MCF 10A (cell line): ENCODE measurements around the gene C11orf65. TPM values are rescaled to one million over a fixed set of nuclear protein-coding genes. Genes with fewer than 3 reads are reported as not detected.

Experiments used
- BruUV-seq: library from RNA; stranded (reverse); fragments of 400-500 nt; replicated peaks from 2 replicates; lab custom pipeline; 2021; lab: Mats Ljungman, UMichigan
- CTCF ChIA-PET: fragments of 300-600 bp; sonication (Branson Sonifier 250); formaldehyde crosslinking; extraction: SDS; loops from one replicate; lab custom pipeline; 2021; ENCODE audit warnings: antibody characterized with exemption, inconsistent platforms; lab: Yijun Ruan, JAX
- POLR2A ChIA-PET: fragments of 300-600, 350-650 bp; sonication (Branson Sonifier 250); formaldehyde crosslinking; extraction: SDS; loops from one replicate; lab custom pipeline; 2020; ENCODE audit warnings: antibody characterized with exemption, inconsistent platforms; lab: Yijun Ruan, JAX
- DNase-seq: peaks from one replicate; pipeline ENCODE4 v3.0.0-alpha.2; 2018; ENCODE audit not compliant: unreplicated experiment
- H3K27ac Mint-ChIP-seq: one replicate; pipeline ENCODE4 v1.8.0; 2022; ENCODE audit warnings: mild to moderate bottlenecking, low read depth, mixed read lengths; ENCODE audit not compliant: unreplicated experiment
- H3K27me3 Mint-ChIP-seq: one replicate; pipeline ENCODE4 v1.8.0; 2022; ENCODE audit warnings: mixed read lengths; ENCODE audit not compliant: insufficient read depth, unreplicated experiment
- H3K36me3 Mint-ChIP-seq: one replicate; pipeline ENCODE4 v1.8.0; 2022; ENCODE audit warnings: mild to moderate bottlenecking, moderate library complexity, mixed read lengths; ENCODE audit not compliant: insufficient read depth, unreplicated experiment
- H3K4me1 Mint-ChIP-seq: one replicate; pipeline ENCODE4 v1.8.0; 2022; ENCODE audit warnings: mixed read lengths; ENCODE audit not compliant: insufficient read depth, unreplicated experiment
- H3K4me3 Mint-ChIP-seq: one replicate; pipeline ENCODE4 v1.8.0; 2022; ENCODE audit warnings: mild to moderate bottlenecking, moderate library complexity, mixed read lengths; ENCODE audit not compliant: unreplicated experiment
- H3K9me3 Mint-ChIP-seq: one replicate; pipeline ENCODE4 v1.8.0; 2022; ENCODE audit warnings: mixed read lengths; ENCODE audit not compliant: unreplicated experiment
- intact Hi-C: fragments of 100-400 bp; cut with micrococcal nuclease; formaldehyde crosslinking; loops from 2 replicates; pipeline ENCODE4 v1.14.1; 2022
- total RNA-seq: library from RNA; stranded (reverse); gene quantifications from 2 replicates; pipeline ENCODE4 v1.2.3, GENCODE V29; 2022
- TF ChIP-seq, protein P1 (sequence below): fragments of 200-600 bp; IDR thresholded peaks from one replicate; pipeline ENCODE4 v1.8.0; 2022; ENCODE audit warnings: antibody characterized with exemption, mild to moderate bottlenecking; ENCODE audit not compliant: unreplicated experiment

Gene C11orf65
- total RNA-seq, 1 experiment from 2014 or later, result 1.4 TPM

DNA sequence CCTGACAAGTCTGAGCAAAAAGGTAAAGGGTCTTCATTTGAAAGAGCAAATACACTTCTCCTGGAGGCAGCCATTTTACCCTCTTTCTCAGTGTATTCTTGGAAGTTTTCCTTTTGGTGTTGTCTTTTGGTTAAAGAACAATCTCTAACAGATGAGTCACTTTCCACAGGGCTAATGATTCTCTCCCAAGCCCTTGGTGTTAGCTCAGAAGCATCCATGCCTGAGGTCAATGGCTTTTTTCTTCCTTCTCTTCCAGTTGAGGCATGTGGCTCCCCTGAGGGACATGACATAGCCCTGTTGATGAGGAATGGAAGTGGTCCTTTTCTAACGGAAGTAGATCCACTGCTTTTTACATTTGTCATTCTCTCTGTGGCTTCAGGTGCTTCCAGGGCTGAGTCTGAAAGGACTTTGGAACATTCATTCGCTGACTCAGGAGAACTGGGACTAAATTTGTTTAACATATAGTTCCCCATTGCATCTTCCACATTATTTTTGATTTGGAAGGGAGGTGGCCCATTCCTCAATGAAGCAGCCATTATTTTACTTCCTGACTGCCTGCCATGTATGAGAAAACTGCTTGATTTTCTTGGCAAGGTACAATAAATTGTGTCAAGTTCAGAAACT, 44.6 kb upstream of the C11orf65 start:
- Mint-ChIP-seq H3K27ac (no peak overlapping the region), H3K4me3 (no peak overlapping the region), H3K9me3 (no peaks in the 10 kb centered on the region), H3K4me1 (peaks cover 10% of the 10 kb centered on the region), H3K36me3 (peaks cover 24% of the 10 kb centered on the region), H3K27me3 (no peaks in the 10 kb centered on the region)
- peak; percentile 24 for DNase-seq
- ChIA-PET POLR2A (no interaction called here), CTCF (no interaction called here)
- TF ChIP-seq, protein P1, sequence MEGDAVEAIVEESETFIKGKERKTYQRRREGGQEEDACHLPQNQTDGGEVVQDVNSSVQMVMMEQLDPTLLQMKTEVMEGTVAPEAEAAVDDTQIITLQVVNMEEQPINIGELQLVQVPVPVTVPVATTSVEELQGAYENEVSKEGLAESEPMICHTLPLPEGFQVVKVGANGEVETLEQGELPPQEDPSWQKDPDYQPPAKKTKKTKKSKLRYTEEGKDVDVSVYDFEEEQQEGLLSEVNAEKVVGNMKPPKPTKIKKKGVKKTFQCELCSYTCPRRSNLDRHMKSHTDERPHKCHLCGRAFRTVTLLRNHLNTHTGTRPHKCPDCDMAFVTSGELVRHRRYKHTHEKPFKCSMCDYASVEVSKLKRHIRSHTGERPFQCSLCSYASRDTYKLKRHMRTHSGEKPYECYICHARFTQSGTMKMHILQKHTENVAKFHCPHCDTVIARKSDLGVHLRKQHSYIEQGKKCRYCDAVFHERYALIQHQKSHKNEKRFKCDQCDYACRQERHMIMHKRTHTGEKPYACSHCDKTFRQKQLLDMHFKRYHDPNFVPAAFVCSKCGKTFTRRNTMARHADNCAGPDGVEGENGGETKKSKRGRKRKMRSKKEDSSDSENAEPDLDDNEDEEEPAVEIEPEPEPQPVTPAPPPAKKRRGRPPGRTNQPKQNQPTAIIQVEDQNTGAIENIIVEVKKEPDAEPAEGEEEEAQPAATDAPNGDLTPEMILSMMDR, result no peak
- no TSS peak for BruUV-seq
- intact Hi-C loops, result no loop called here

DNA sequence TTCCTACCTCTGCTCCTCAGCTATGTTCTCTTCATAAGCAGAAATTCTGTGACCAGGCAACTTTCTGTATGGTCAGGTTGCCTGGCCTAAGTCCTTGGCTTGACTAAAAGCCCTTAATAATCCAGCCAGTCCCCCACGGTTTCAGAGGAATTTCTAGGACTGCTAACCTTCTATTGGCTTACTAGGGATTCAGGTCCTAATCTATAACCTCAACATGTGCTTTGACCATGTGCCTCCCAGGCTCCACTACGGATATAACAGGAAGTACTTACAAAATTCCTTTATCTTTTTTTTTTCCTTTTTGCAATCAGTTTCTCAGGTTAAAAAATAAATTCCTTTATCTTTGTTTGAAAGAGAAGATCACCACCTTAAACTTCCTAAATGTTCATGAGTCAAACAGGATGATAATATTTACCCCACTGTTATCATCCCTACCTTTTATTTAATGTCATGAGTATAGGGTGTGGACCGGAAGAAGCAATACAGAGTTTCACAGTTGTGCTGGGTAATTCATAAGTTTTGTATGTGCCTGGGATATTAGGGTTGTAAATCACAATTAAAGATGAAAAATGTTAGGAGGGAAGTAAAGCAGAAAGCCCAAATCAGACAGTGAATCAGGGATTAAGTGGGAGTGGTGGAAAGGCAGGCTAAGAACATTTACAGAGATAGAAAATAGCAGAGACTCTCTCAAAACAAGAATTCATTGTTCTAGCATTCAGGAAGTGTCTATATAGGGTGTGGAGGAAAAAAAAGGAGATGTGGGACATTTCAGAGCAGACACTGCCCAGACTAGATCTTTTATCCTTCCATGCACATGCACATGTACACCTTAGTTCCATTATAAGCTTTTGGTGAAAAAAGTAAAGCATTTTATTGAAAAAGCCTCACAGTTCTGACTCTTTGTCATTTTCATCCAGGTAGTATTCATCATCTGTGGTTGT, 41.6 kb upstream of the C11orf65 start:
- DNase-seq, result no peak
- ChIA-PET POLR2A (no interaction called here), CTCF (no interaction called here)
- intact Hi-C loops, result no loop called here
- H3K4me3 Mint-ChIP-seq, result no peak overlapping the region
- H3K4me1 Mint-ChIP-seq, result peaks cover 10% of the 10 kb centered on the region
- BruUV-seq, result no TSS peak
- no peaks in the 10 kb centered on the region for H3K27me3 Mint-ChIP-seq
- H3K27ac Mint-ChIP-seq, result no peak overlapping the region
- H3K9me3 Mint-ChIP-seq, result no peaks in the 10 kb centered on the region
- TF ChIP-seq, protein P1, result no peak
- H3K36me3 Mint-ChIP-seq, result peaks cover 11% of the 10 kb centered on the region

DNA sequence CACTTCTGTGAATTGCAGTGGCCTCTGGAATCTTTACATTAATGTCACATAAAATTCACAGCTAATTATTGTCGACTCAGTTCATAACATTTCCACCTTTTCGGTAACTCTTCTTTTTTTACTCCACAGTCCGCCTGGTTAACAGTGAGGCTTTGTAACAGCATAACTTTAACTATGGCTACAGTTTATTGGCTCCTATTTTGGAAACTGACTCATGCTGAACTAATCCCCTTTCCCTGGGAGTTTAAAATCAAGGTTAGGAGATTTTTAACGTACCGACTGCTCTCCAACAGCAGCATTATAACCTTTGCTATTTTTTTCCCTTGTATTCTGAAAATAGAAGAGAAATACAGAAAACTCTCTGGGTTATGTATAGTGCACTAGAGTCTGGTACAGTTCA, 34.1 kb upstream of the C11orf65 start:
- Mint-ChIP-seq H3K27me3 (no peaks in the 10 kb centered on the region), H3K9me3 (no peaks in the 10 kb centered on the region), H3K4me3 (no peak overlapping the region), H3K27ac (no peak overlapping the region), H3K4me1 (peaks cover 6% of the 10 kb centered on the region), H3K36me3 (no peaks in the 10 kb centered on the region)
- CTCF ChIA-PET, result no interaction called here
- TF ChIP-seq, protein P1, result no peak
- no TSS peak for BruUV-seq
- no peak for DNase-seq
- POLR2A ChIA-PET, result interaction anchor here (1.3 kb wide), 1 partner anchor 35 kb away, joined by 4 read pairs; no protein-coding TSS in a partner anchor
- intact Hi-C loops, result no loop called here

DNA sequence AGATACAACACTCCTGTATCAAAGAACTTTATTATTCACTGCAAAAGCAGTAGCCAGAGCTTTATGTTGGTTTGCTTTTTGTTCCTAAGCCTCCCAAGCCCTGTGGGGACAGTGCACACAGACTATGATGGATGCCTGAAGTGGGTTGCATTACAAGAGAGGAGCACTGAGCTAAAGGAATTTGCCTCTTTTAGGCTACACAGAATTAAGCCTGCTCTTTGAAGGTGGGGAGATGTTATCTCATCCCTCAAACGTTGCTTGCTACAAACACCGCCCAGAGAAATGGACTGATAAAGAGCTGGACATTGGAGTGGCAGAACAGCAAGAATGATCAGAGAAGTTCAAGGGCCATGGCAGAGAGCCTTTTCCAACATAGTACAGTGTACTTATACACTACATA, 33.4 kb upstream of the C11orf65 start:
- no peak for DNase-seq
- Mint-ChIP-seq H3K27me3 (no peaks in the 10 kb centered on the region), H3K9me3 (no peaks in the 10 kb centered on the region), H3K27ac (no peak overlapping the region), H3K36me3 (no peaks in the 10 kb centered on the region), H3K4me1 (peaks cover 6% of the 10 kb centered on the region), H3K4me3 (no peak overlapping the region)
- TF ChIP-seq, protein P1, result no peak
- no TSS peak for BruUV-seq
- intact Hi-C loops, result no loop called here
- ChIA-PET CTCF (no interaction called here), POLR2A (interaction anchor here (1.3 kb wide), 1 partner anchor 34 kb away, joined by 4 read pairs; no protein-coding TSS in a partner anchor)
